GM13976 (cell line): ENCODE measurements around the gene LCP2.

ENCODE experiments used
- DNase-seq: peaks from one replicate; pipeline ENCODE4 v3.0.0; 2012; ENCODE audit warnings: low spot score
- CTCF ChIP-seq: IDR thresholded peaks from 2 replicates; pipeline ENCODE4 v1.5.1; 2012; ENCODE audit warnings: borderline replicate concordance, mild to moderate bottlenecking; ENCODE audit not compliant: insufficient read depth; ENCODE audit errors: extremely low read depth, missing control alignments, control extremely low read depth
- in situ Hi-C: fragments of 300-500 bp; cut with MboI; formaldehyde crosslinking; loops from one replicate; pipeline ENCODE4 v1.12.0; 2022; ENCODE audit warnings: low sequenced_read_pairs, mixed read lengths, inconsistent platforms; ENCODE audit not compliant: unreplicated experiment

LCP2 gene

GRCh38 chr5:170333161-170333910, 35.8 kb upstream of the LCP2 start:
- in situ Hi-C loops = no loop called here
- no peak for TF ChIP-seq CTCF

GRCh38 chr5:170332058-170332457, 34.5 kb upstream of the LCP2 start:
- DNase-seq = no peak
- TF ChIP-seq CTCF = no peak
- in situ Hi-C loops = no loop called here

More at GRCh38 chr5:170333161-170333910, 35.8 kb upstream of the LCP2 start:
- DNase-seq = no peak

GRCh38 chr5:170330568-170331054, 33.0 kb upstream of the LCP2 start:
- TF ChIP-seq CTCF = no peak
- DNase-seq = no peak
- in situ Hi-C loops = no loop called here

GRCh38 chr5:170329524-170329923, 31.9 kb upstream of the LCP2 start:
- no peak for TF ChIP-seq CTCF
- no peak for DNase-seq
- in situ Hi-C loops = no loop called here

GRCh38 chr5:170327829-170328228, 30.3 kb upstream of the LCP2 start:
- no peak for TF ChIP-seq CTCF
- in situ Hi-C loops = no loop called here
- DNase-seq = no peak

GRCh38 chr5:170327168-170327567, 29.6 kb upstream of the LCP2 start:
- DNase-seq = no peak
- no peak for TF ChIP-seq CTCF
- in situ Hi-C loops = no loop called here
